Pons (tissue), 1 donor: ENCODE measurements around the gene NFKBIZ.
"Not testable (repeated sequence)": the region's sequence is repeated elsewhere in the genome, so short reads cannot be mapped to it uniquely, and the experiment has no call there.

Experiments
- DNase-seq: peaks from one replicate; pipeline ENCODE4 v3.0.0-alpha.2; 2016; ENCODE audit warnings: low spot score

Gene NFKBIZ

DNA sequence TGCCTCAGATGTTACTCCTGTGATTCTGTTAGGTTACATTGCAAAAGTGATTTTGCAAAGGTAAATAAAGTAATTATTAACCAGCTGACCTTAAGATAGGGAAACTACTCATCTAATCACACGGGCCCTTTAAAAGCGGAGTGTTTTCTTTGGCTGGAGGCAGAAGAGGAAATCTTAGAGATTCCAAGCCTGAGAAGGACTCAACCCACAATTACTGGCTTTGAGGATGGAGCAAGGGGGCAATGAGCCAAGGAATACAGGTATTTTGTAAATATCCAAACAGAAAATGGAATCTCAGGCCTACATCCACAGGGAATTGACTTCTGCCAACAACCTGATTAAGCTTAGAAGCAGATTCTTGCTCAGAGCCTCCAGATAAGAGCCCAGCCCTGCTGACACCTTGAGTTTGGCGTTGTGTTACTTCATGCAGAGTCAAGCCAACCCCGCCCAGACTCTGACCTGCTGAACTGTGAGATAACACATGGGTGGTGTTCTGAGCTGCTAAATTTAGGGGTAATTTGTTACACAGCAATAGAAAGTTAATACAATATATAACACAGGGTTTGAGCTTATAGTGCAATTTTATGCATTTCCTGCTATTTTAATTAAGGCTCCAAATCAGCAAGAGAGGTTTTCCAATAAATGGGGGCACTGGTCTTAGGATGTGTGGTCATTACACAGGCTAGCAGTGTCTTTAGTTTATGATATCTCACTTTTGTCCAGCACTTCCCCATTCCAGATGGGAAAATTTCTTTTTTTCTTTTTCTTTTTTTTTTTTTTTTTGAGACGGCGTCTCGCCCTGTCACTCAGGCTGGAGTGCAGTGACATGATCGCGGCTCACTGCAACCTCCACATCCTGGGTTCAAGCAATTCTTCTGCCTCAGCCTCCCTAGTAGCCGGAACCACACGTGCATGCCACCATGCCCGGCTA lies 19.5 kb downstream of the NFKBIZ start:
- no peak for DNase-seq

DNA sequence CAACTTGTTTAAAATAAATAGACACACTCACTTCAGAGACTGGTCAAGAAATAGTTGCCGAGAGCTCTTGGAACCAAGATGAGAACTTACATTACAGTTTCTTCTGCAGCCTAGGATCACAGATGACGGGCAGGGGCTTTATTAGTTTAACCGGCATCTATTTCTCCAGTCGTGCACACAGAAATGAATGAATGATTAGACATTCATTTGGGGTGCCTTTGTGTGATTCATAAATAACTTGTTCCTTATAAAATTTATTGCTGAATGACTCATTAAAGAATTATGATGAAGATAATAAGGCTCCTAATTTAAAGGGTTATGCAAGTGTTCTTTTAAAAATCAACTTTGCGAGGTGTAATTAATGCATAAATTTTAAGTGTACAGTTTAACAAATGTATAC lies 20.8 kb downstream of the NFKBIZ start:
- DNase-seq, result no peak

DNA sequence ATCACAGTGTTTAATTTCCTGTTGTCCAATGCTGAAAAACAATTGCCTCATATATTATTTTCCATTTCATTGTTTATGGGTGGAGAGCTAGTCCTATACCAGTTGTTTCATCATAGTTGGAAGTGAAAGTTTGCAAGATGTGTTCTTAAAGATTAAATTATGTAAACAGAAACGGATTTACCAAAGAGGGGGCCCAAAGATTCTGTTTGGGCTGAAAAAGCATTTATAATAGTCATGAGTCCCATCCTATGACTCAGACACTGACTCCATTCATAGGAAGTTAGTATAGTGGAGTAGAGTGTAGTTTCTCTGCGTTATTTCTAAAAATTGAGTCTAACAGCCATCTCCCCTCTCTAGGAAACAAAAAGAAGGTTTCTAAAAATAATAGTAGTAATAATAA lies 24.3 kb downstream of the NFKBIZ start:
- no peak for DNase-seq

DNA sequence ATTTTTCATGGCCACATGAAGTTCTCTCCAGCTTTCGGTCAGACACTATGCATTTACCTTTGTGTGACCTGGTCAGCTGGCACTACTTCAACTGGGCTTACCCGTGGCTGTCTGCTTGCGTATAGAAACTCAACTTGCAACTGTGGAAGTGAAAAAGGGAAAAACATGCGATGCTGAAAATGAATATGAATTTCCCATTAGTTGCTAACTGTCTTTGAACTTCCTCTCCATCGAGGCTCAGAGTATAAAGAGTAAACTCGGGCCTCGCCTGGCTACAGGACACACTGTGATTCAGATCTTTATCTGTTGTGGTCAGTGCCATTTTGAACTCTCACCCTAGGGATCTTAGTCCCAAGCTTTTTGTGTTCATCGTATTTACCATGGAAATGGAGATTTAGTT lies 26.8 kb downstream of the NFKBIZ start:
- DNase-seq, result no peak

DNA sequence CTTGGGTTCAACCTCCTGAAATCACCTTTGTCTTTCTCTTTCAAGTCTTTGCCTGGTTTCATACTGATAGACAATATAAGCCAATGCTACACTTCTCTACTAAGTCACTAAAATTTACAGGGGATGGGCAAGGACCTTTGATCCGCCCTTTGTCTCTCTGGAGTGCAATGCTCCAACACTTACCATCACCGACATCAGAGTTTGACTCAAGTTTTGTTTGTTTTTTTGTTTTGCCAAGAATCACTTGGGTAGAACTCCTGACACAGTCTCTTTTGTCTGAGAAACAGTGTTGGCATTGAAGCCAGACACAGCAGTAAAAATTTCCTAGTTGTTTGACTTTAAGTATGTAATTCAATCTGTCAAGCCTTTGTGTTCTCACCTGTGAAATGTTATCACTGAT lies 29.3 kb downstream of the NFKBIZ start:
- no peak for DNase-seq

DNA sequence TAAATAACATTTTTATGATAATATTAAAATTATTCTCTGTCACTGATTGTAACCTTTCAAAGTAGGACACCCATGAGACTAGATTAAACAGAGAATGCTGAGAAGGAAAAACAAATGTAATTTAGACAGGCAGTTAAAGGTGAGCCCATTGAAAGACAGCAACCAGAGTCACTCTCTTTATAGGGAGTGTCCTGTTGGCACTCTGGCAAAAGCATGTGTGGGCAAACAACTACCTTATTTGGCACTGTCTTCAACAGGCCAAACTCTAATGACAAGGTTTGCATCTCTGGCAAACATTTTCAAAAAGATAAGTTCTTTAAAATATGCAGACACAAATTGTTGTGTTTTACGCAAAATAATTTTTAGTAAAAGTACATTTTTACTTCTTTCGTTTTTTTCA lies 29.8 kb downstream of the NFKBIZ start:
- DNase-seq, result no peak

DNA sequence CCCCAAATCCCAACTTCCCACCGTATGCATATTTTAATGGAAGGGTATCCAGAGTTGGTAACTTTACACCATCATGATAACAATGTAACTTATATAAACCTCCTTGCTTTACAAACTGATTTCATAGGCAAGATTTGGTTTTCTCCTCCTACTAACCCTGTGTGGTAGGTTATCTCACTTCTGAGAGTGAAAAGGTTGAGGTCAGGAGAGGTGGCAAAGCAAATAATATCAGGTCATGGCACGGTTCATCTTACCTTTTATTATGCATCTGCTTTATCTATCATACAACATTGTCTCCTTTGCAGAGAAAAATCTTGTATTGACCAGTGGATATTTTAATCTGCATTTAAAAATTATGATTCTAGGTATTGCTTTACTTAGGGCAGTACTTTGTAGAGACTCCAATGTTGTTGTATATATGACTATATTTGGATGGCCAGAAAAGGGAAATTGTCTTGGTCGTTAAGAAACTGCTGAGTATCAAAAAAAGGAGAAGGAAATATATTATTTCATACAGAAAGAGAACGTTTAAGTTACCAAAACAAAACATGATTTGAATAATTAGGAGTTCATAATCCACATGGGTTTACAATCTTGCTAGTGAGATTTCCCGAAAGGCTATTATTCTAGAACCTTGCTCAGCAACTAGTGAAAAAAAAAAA lies 30.4 kb downstream of the NFKBIZ start:
- DNase-seq, result no peak

DNA sequence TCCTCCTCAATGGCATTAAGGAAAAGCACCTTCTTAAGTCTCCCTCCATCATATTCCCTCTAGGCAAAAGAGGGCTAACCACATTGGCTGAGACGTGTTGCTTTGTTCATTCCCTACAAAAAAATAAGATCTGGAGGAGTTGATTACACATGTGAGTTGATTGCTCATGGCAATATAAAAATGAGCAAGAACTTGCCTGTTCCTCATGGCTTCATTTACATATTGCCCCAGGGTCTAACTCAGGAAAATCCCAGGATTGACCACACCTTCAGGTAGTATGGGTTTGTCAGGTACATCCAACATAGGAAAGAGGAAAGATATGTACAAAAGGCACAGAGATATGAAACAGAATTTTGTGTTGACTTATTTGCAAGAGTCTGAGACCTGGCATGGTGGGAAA lies 35.5 kb downstream of the NFKBIZ start:
- no peak for DNase-seq

DNA sequence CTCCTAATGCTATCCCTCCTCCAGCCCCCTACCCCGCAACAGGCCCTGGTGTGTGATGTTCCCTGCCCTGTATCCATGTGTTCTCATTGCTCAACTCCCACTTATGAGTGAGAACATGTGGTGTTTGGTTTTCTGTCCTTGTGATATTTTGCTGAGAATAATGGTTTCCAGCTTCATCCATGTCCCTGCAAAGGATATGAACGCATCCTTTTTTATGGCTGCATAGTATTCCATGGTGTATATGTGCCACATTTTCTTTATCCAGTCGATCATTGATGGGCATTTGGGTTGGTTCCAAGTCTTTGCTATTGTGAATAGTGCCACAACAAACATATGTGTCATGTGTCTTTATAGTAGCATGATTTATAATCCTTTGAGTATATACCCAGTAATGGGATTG lies 36.3 kb downstream of the NFKBIZ start:
- DNase-seq, result not testable (repeated sequence)

DNA sequence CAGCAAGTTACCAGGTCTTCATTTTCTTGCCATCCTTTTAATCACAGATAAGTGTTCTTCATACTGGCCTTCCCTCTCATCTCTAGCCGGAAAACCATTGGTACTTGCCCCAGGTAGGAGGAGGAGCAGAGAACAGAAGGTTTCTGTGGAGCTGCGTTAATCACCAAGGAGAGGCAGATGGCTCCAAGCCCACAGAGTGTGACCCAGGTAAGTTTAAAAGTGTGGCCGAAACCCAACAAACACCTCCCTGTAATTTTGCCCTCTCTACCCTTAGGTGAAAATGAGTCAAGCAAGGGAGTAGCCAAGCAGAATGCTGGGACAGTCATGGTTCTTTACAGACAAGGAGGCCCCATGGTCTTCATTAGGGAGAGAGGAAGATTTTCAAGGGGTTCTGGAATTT lies 37.3 kb downstream of the NFKBIZ start:
- no peak for DNase-seq

DNA sequence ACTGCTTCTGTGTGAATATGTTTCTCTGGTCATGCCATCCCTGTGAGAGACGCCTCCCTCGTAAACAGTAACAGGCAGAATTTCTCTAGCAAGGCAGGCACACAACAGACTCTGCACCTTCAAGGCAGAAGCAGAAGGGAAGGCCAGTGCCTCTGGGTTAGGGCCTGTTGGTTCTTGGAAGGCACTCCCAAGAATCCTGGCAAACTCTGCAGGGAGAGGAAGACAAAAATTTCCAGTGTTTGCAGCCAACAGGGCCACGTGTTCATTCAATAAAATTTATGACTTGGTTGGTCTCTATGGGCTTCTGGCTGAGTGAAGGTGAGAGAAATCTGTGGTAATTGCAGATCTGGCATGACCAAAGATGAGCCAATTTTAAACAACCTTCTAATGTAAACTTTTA lies 39.3 kb downstream of the NFKBIZ start:
- peak; percentile 17 for DNase-seq

DNA sequence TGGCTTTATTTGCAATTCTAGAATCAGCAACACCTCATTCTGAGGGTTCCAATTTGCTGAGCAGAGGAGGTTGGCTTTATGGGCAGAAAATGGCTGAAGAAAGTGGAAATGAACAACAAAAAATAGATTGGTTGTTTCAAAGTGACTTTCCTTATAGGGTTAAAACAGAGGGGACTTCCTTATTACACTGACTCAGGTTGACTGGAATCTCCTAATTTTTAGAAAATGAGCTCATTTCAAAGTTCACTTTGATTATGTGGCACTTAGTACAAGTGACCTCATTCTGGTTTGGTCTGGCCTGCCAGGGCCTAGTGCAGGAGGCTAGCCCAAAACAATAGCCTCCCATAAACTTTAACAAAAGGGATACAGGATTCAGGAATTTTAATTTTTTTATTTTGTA lies 41.4 kb downstream of the NFKBIZ start:
- no peak for DNase-seq

DNA sequence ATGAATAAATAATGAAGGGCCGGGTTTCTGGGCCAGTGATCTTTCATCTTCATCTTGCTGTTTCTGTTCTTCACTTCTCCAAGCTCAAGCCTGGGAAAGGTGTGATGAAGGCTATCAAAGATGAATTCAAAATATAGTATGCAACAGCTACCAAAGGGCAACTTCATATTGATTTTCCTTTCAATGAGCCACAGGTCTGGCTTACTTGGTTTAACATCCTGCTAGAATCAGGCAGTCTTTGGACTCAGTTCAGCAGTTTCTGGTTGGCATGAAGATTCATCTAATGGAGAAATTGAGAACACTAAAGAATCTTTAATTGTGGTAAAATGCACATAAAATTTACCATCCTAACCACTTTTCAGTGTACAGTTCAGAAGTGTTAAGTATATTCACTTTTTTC lies 43.3 kb downstream of the NFKBIZ start:
- DNase-seq, result no peak

DNA sequence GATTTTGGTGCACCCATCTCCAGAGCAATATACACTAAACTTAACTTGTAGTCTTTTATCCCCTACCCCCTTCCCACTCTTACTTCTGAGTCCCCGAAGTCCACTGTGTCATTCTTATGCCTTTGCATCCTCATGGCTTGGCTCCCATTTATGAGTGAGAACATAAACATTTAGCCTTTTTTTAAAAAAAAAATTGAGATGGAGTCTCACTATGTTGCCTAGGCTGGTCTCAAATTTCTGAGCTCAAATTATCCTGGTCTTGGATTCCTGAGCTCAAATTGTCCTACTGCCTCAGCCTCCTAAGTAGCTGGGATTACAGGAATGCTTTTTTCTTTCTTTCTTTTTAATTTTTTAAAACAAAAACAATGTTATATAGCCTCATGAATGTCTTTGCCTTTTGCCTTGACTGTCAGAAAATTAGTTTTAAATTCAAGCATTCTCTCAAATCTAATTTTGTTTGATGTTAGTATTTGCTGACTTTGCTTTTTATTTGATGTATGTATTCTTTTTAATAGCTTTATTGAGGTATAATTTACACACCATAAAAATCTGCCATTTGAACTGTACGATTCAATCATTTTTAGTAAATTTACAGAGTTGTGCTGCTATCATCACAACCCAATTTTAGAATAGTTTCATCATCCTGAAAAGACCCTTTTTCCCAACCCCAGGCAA lies 46.9 kb downstream of the NFKBIZ start:
- DNase-seq, result no peak

DNA sequence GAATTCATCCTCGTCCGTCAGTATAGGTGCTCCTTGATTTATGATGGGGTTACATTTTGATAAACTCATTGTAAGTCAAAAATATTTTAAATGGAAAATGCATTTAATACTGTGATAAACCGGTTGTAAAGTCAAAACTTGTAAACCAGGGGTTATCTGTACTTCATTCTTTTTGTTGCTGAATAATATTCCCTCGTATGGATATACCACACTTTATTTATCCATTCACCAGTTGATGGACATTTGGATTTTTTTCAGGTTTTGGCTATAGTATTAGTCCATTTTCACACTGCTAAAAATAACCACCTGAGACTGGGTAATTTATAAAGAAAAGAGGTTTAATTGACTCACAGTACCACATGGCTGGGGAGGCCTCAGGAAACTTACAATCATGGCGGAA lies 47.7 kb downstream of the NFKBIZ start:
- no peak for DNase-seq

DNA sequence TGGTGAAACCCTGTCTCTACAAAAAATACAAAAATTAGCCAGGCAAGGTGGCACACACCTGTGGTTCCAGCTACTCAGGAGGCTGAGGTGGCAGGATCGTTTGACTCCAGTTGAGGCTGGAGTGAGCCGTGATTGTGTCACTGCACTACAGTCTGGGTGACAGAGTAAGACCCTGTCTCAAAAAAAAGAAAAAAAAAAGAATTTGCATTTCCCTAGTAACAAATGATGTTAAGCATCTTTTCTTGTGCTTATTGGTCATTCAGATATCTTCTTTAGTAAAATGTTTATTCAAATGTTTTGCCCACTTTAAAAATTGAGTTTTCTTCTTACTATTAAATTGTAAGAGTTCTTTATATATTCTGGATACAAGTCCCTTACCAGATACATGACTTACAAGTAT lies 48.7 kb downstream of the NFKBIZ start:
- DNase-seq, result no peak

DNA sequence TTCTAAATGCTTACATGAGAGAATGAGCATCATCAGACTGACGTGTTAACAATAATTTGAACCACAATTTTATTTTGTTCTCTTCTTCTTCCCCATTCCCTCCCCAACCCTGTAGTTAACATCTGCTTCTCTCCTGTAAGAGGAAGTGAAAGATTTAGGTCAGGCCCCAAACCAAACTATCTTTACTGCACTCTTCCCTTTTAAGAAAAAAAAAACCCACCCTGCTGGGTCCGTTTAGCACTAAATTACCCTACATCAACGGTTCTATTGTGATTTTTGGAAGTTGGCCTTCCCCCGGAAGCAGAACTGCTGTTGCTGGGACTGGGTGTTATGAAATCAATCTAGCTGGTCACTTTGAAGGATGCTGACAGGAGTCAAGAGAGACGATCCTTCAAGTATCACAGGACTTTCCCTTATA lies 49.4 kb downstream of the NFKBIZ start:
- peak; percentile 86 for DNase-seq

DNA sequence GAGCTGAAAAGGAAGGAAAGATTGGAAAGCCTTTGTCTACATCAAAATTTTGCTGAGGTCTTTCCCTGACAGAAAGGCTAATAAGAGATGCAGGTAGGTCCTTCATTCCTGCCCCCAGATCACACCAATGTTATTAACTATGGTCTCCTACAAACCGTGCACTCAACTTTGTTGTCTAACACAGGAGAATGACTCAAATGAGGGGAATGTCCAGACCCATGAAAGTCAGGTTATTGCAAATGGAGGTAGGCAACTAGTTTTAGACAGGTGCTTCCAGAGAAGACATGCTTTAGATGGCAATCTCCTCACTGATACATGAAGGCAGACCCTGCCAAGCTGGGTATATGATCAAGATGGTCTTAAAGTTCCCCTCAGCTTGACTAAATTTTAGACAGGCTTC lies 51.0 kb downstream of the NFKBIZ start:
- no peak for DNase-seq

DNA sequence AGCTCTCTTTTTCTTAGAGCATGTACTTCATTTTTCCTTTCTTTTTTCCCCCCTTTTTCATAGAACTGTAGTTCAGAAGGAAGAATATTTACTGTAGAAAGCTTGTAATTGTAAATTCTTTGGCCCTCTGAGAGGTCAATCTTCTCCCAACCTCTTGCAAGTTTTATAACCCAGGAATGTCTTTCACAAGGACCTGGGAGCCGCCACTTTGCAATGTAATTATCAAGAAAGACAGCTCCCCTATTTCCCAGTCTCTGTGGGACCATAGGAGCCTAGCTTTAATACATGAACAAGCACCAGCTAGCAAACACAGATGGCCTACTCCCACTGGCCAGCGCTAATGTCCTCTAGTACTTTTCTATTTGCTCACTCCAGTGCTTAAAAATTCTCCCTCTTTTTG lies 51.4 kb downstream of the NFKBIZ start:
- DNase-seq, result no peak

DNA sequence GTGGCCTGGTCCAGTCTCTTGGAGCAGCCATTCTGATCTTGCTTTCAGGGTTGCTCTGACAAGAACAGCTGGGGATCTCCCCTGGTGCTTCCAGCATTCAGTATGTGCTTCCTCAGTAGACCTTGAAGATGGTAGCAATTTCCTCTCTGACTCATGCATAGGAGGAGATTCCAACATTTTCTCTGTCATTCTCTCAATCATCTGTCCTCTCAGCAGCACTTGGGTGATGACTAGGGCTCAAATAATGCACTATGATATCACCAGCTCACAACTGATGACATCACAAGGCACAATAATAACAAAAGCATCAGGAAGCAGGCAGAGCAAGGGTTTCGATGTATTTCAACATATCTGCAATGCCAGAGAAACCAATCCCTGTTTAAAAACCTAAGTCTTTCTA lies 52.7 kb downstream of the NFKBIZ start:
- no peak for DNase-seq

DNA sequence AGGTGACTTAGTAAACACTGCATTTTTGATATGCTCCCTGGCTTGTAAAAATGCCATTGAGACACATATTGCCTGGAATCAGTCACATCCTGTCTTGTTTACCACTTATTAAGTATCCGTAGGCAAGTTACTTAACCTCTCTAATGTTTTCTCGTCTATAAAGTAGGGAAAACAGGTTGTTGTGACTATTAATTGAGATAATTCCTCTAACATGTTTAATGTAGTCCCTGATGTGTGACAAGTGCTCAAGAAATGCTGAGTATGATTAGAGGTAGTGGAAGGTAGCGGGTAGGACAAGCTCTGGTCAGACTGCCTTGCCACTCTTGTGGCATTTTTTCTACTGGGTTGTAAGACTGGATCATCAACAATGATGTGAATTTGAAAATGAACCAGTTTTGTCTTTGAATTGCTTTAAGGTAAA lies 54.1 kb downstream of the NFKBIZ start:
- no peak for DNase-seq

DNA sequence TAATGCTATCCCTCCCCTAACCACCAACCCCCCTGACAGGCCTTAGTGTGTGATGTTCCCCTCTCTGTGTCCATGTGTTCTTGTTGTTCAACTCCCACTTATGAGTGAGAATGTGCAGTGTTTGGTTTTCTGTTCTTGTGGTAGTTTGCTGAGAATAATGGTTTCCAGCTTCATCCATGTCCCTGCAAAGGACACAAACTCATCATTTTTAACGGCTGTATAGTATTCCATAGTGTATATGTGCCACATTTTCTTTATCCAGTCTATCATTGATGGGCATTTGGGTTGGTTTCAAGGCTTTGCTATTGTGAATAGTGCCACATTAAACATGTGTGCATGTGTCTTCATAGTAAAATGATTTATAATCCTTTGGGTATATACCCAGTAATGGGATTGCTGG lies 56.3 kb downstream of the NFKBIZ start:
- not testable (repeated sequence) for DNase-seq
